ENCODE measurements around the gene CSNK1D. TPM values are rescaled to one million over a fixed set of nuclear protein-coding genes. Genes with fewer than 3 reads are reported as not detected.
"Not testable (repeated sequence)": the region's sequence is repeated elsewhere in the genome, so short reads cannot be mapped to it uniquely, and the experiment has no call there.

Gene CSNK1D
- polyA plus RNA-seq, 6 donors from 2014 or later, result 27.7 to 78.6 (median 63.4) TPM

DNA sequence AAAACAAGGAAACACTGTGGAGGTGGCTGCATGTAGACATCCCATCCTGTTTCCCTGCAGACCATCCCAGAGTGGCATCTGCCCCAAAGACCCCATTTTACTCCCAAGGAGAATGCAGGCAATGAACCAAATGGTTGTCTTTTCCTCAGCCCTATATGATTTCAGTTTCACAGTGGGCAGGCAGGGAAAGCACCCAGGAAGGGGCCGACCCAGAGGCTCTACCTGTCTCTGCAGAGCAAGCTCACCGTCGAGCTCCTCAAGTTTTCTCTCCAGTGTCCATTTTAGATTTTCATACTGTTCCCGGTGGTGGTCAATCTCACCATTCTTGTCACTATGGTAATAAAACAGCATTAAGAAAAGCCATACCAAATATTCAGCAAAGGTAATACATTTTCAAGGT lies 75.4 kb downstream of the CSNK1D start:
- Mint-ChIP-seq H3K27ac (no peak overlapping the region), H3K36me3 (peaks cover 6 to 9% of the 10 kb centered on the region in 2 donors), H3K9me3 (no peaks in the 10 kb centered on the region), H3K27me3 (no peaks in the 10 kb centered on the region), H3K4me1 (peaks cover 0 to 10% (median 0%) of the 10 kb centered on the region in 3 donors), H3K4me3 (no peak overlapping the region)
- DNase-seq, result no peak
- peak in 1 of 2 donors; percentile 28 for ATAC-seq (ENCODE audit: low read depth in 2 of 2)

DNA sequence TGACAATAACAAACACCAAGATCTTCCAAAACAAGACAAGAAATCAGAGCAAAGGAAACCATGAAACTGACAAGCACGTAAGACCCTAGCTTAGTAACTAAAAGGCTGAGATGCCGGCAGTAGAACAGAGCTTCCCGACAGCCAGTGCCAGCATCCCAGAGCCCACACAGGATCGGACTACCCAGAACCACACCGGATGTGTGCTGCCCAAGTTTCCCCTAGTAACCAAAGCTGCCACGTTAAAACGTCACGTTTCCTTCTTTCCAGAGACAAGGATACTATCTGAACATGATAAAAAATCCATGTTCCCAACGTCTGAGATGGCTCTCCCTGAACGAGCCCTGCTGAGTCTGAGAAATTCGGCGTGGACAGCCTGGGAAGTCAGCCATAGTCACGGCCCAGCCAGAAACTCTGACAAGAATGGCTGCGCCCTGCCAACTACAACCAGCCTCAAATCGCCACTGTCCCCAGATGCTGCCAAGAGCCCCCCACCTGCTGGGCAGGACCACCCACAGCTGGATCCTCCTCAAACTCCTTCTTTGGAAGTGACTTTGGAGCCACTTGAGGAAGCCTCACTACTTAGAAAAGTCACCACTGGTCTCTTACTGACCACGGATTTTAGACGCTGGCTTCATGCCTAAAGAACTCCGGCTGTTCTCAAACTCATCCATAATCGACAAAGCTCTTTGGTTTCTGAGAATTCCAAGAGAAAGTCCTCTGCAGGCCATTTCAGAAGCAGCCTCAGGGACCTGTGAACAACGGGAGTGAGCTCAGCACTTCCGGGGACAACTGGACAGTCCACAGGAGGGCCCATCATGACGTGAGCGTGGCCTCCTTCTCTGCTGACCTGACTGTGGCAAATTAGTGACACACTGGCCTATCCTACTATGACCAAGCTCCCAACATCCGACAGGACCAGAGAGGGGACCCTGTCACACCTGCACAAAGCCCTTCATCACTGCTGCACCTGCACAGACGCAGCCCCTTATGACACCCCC lies 77.5 kb downstream of the CSNK1D start:
- DNase-seq (no peak), ATAC-seq (ENCODE audit: low read depth in 2 of 2) (no peak)
- Mint-ChIP-seq H3K4me1 (peaks cover 0 to 10% (median 0%) of the 10 kb centered on the region in 3 donors), H3K27ac (peak overlapping the region in 1 of 6 donors; percentile 32), H3K9me3 (no peaks in the 10 kb centered on the region), H3K27me3 (no peaks in the 10 kb centered on the region), H3K4me3 (no peak overlapping the region), H3K36me3 (peaks cover 8 to 9% of the 10 kb centered on the region in 2 donors)

DNA sequence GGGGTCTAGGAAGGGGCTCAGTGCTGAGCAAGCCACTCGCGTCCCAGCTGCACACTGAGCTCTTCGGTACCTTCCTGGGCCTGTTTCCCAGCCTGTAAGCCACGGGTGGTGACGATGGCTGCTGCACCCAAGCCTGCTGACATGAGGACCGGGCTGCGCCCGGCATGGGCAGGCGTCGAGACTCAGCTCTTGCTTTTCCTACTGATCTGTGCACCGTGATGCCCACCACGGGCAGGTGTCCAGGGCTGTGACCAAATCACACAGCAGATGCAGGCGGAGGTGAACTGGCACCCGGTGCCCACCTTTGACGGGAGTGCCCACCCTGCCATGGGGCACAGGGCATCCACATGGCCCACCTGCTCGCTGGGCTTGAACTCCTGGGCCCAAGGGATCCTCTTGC lies 78.7 kb downstream of the CSNK1D start:
- DNase-seq (no peak), ATAC-seq (ENCODE audit: low read depth in 2 of 2) (no peak)
- Mint-ChIP-seq H3K4me1 (peaks cover 0 to 10% (median 0%) of the 10 kb centered on the region in 3 donors), H3K27ac (no peak overlapping the region), H3K4me3 (no peak overlapping the region), H3K27me3 (no peaks in the 10 kb centered on the region), H3K36me3 (peaks cover 8 to 9% of the 10 kb centered on the region in 2 donors), H3K9me3 (no peaks in the 10 kb centered on the region)

DNA sequence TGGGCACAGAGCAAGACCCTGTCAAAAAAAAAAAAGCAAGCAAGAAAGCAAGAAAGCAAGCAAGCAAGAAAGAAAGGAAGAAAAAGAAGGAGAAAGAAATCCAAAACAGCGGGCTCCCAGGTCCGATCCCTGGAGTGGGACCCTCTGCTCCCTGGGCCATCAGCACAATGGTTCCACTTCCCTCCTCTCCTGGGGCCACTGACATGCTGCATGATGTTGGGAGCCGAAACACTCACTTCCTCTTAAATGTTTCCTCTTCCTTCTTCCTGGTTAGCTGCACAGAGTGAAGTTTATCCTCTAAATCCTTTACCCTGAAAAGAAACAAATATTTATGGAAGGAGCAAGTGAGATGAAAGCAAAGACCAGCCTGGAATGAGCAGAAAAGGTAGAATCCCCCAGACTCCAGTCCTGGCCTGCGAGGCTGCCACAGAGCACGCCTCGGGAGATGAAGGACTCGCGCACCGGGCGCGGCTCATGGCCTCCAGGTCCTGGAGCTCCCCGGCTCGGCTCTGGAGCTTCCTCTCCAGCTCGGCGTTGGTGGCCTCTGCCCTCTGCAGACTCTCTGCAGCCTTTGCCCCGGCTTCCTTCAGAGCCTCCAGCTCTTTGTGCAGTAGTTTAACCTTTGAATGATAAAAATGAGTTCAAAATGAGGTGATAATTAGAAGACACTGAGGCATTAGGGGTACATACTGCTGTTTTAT lies 79.8 kb downstream of the CSNK1D start:
- Mint-ChIP-seq H3K36me3 (peaks cover 8 to 9% of the 10 kb centered on the region in 2 donors), H3K27ac (peak overlapping the region in 1 of 6 donors; percentile 65)
- ATAC-seq (ENCODE audit: low read depth in 2 of 2), result no peak

DNA sequence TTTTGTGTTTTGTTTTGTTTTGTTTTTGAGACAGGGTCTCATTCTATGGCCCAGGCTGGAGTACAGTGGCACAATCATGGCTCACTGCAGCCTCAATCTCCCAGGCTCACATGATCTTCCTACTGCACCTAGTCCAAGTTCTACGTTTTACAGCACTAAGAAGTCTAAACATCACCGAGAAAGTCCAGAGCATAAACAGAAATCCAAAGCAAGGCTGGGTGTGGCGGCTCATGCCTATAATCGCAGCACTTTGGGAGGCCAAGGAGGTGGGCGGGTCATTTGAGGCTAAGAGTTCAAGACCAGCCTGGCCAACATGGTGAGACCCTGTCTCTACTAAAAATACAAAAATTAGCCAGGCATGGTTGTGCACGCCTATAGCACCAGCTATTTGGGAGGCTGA lies 80.5 kb downstream of the CSNK1D start:
- H3K4me3 Mint-ChIP-seq, result peak overlapping the region in 1 of 8 donors; percentile 54
- not testable (repeated sequence) for H3K4me1 Mint-ChIP-seq; H3K36me3 Mint-ChIP-seq; ATAC-seq (ENCODE audit: low read depth in 2 of 2); H3K9me3 Mint-ChIP-seq; H3K27ac Mint-ChIP-seq; H3K27me3 Mint-ChIP-seq; DNase-seq

More for the DNA sequence above, 79.8 kb downstream of the CSNK1D start:
- no peak for DNase-seq
- Mint-ChIP-seq H3K4me3 (peak overlapping the region in 1 of 8 donors; percentile 54), H3K27me3 (no peaks in the 10 kb centered on the region), H3K4me1 (peaks cover 0 to 10% (median 0%) of the 10 kb centered on the region in 3 donors), H3K9me3 (no peaks in the 10 kb centered on the region)

Other genes with a start within 250 kb of the CSNK1D start
- not detected for gene RAC3, start 242.0 kb downstream of the CSNK1D start, polyA plus RNA-seq (ENCODE audit: low read depth in 6 of 6)
- gene DCXR, start 236.0 kb downstream of the CSNK1D start, polyA plus RNA-seq (ENCODE audit: low read depth in 6 of 6), result 100 to 1,000 TPM in 2 of 6 donors, 10 to 100 TPM in 4; 74.0 to 199 (median 98.1) TPM
- 1 to 10 TPM; 2.6 to 7.6 (median 4.8) TPM for gene RFNG, start 221.9 kb downstream of the CSNK1D start, polyA plus RNA-seq (ENCODE audit: low read depth in 6 of 6)
- gene GPS1, start 221.8 kb downstream of the CSNK1D start, polyA plus RNA-seq (ENCODE audit: low read depth in 6 of 6), result 100 to 1,000 TPM; 103 to 138 (median 109) TPM
- 10 to 100 TPM; 52.4 to 86.5 (median 68.2) TPM for gene DUS1L, start 207.9 kb downstream of the CSNK1D start, polyA plus RNA-seq (ENCODE audit: low read depth in 6 of 6)
- under 1 TPM in 5 of 6 donors, not detected in 1; 0.05 to 0.75 (median 0.50) TPM for gene FASN, start 175.5 kb downstream of the CSNK1D start, polyA plus RNA-seq (ENCODE audit: low read depth in 6 of 6)
- gene CCDC57, start 60.9 kb downstream of the CSNK1D start, polyA plus RNA-seq (ENCODE audit: low read depth in 6 of 6), result 10 to 100 TPM; 15.9 to 31.8 (median 26.5) TPM
- 1 to 10 TPM; 1.9 to 3.6 (median 1.9) TPM for gene SLC16A3, start 44.7 kb downstream of the CSNK1D start, polyA plus RNA-seq (ENCODE audit: low read depth in 6 of 6)
- 1 to 10 TPM in 2 of 6 donors, under 1 TPM in 2, not detected in 2; 0.50 to 1.5 (median 1.0) TPM for gene CD7, start 43.9 kb upstream of the CSNK1D start, polyA plus RNA-seq (ENCODE audit: low read depth in 6 of 6)
- 1 to 10 TPM in 1 of 6 donors, under 1 TPM in 1, not detected in 4; 0.19 to 2.2 TPM for gene SECTM1, start 60.1 kb upstream of the CSNK1D start, polyA plus RNA-seq (ENCODE audit: low read depth in 6 of 6)
- not detected for gene TEX19, start 85.5 kb upstream of the CSNK1D start, polyA plus RNA-seq (ENCODE audit: low read depth in 6 of 6)
- not detected for gene UTS2R, start 98.1 kb upstream of the CSNK1D start, polyA plus RNA-seq (ENCODE audit: low read depth in 6 of 6)
- gene HEXD, start 144.6 kb upstream of the CSNK1D start, polyA plus RNA-seq (ENCODE audit: low read depth in 6 of 6), result 10 to 100 TPM; 10.8 to 30.5 (median 18.2) TPM
- 10 to 100 TPM; 22.8 to 31.6 (median 26.1) TPM for gene OGFOD3, start 144.9 kb upstream of the CSNK1D start, polyA plus RNA-seq (ENCODE audit: low read depth in 6 of 6)
- gene CYBC1, start 177.1 kb upstream of the CSNK1D start, polyA plus RNA-seq (ENCODE audit: low read depth in 6 of 6), result 100 to 1,000 TPM; 274 to 340 (median 303) TPM
- 100 to 1,000 TPM in 3 of 6 donors, 10 to 100 TPM in 3; 72.3 to 137 (median 95.0) TPM for gene NARF, start 185.0 kb upstream of the CSNK1D start, polyA plus RNA-seq (ENCODE audit: low read depth in 6 of 6)
- 1 to 10 TPM; 2.5 to 6.0 (median 4.4) TPM for gene FOXK2, start 246.0 kb upstream of the CSNK1D start, polyA plus RNA-seq (ENCODE audit: low read depth in 6 of 6)

Data from naive B cell (primary cell).